ENCODE results near the gene GPR135.

GPR135 gene

GRCh38 chr14:59435101-59435500 lies 30.1 kb downstream of the GPR135 start:
- CTCF ChIA-PET, result interaction anchor here (1.8 kb wide), 1 partner anchor 9 kb away, joined by 5 read pairs; no protein-coding TSS in a partner anchor
- POLR2A ChIA-PET, result no interaction called here
- no peak for TF ChIP-seq SP1 (IDR thresholded peaks at IDR 0.05)
- no peak for DNase-seq (ENCODE audit: extremely low spot score)

GRCh38 chr14:59429790-59430189 lies 35.4 kb downstream of the GPR135 start:
- no peak for DNase-seq (ENCODE audit: extremely low spot score)
- POLR2A ChIA-PET, result no interaction called here
- TF ChIP-seq ELF4 (IDR thresholded peaks at IDR 0.05), result no peak
- TF ChIP-seq L3MBTL2 (conservative IDR thresholded peaks at IDR 0.05), result no peak
- no peak for TF ChIP-seq NFRKB (IDR thresholded peaks at IDR 0.05)
- no peak for TF ChIP-seq PKNOX1 (IDR thresholded peaks at IDR 0.05)
- TF ChIP-seq SUZ12 (IDR thresholded peaks at IDR 0.05), result no peak
- CTCF ChIA-PET, result no interaction called here

- ChIA-PET POLR2A (no interaction called here), CTCF (no interaction called here)
- no peak for DNase-seq (ENCODE audit: extremely low spot score)
- no peak for TF ChIP-seq SP1 (IDR thresholded peaks at IDR 0.05)
- TF ChIP-seq CTBP1 (IDR thresholded peaks at IDR 0.05; ENCODE audit: borderline replicate concordance), result no peak
- TF ChIP-seq NFRKB (IDR thresholded peaks at IDR 0.05), result no peak
- no peak for TF ChIP-seq FOXA1 (IDR thresholded peaks at IDR 0.05)
- TF ChIP-seq ZNF384 (IDR thresholded peaks at IDR 0.05), result no peak
- TF ChIP-seq PKNOX1 (IDR thresholded peaks at IDR 0.05), result no peak
- no peak for TF ChIP-seq SUZ12 (IDR thresholded peaks at IDR 0.05)
- TF ChIP-seq FOXM1 (IDR thresholded peaks at IDR 0.05; ENCODE audit: borderline replicate concordance), result no peak
These were observed 36.6 kb downstream of the GPR135 start for GRCh38 chr14:59428581-59429012.

GRCh38 chr14:59427653-59428580 lies 37.3 kb downstream of the GPR135 start:
- TF ChIP-seq BHLHE40 (IDR thresholded peaks at IDR 0.05; ENCODE audit: borderline replicate concordance) (no peak), SUZ12 (IDR thresholded peaks at IDR 0.05) (no peak), NFRKB (IDR thresholded peaks at IDR 0.05) (no peak), ZNF384 (IDR thresholded peaks at IDR 0.05) (no peak), FOXK2 (IDR thresholded peaks at IDR 0.05) (no peak), ARNT (IDR thresholded peaks at IDR 0.05) (no peak), FOXA1 (IDR thresholded peaks at IDR 0.05) (no peak)
- CTCF ChIA-PET, result interaction anchor here (0.6 kb wide), 1 partner anchor 16 kb away, joined by 5 read pairs; no protein-coding TSS in a partner anchor
- DNase-seq (ENCODE audit: extremely low spot score), result no peak
- POLR2A ChIA-PET, result no interaction called here

- POLR2A ChIA-PET, result no interaction called here
- TF ChIP-seq CTBP1 (IDR thresholded peaks at IDR 0.05; ENCODE audit: borderline replicate concordance), result no peak
- TF ChIP-seq BHLHE40 (IDR thresholded peaks at IDR 0.05; ENCODE audit: borderline replicate concordance), result no peak
- no peak for TF ChIP-seq SUZ12 (IDR thresholded peaks at IDR 0.05)
- no peak for TF ChIP-seq ZNF384 (IDR thresholded peaks at IDR 0.05)
- no peak for TF ChIP-seq ARNT (IDR thresholded peaks at IDR 0.05)
- TF ChIP-seq NFRKB (IDR thresholded peaks at IDR 0.05), result no peak
- TF ChIP-seq FOXA1 (IDR thresholded peaks at IDR 0.05), result no peak
- no peak for TF ChIP-seq FOXK2 (IDR thresholded peaks at IDR 0.05)
- TF ChIP-seq SP1 (IDR thresholded peaks at IDR 0.05), result no peak
- TF ChIP-seq L3MBTL2 (conservative IDR thresholded peaks at IDR 0.05), result no peak
- no peak for TF ChIP-seq PKNOX1 (IDR thresholded peaks at IDR 0.05)
- TF ChIP-seq HDGF (IDR thresholded peaks at IDR 0.05; ENCODE audit: borderline replicate concordance), result no peak
- no peak for TF ChIP-seq ELF4 (IDR thresholded peaks at IDR 0.05)
- no peak for DNase-seq (ENCODE audit: extremely low spot score)
- CTCF ChIA-PET, result no interaction called here
These were observed 39.8 kb downstream of the GPR135 start for GRCh38 chr14:59425322-59425935.

GRCh38 chr14:59424341-59425071 lies 40.7 kb downstream of the GPR135 start:
- ChIA-PET POLR2A (no interaction called here), CTCF (no interaction called here)
- TF ChIP-seq FOXM1 (IDR thresholded peaks at IDR 0.05; ENCODE audit: borderline replicate concordance) (no peak), SUZ12 (IDR thresholded peaks at IDR 0.05) (no peak), SP1 (IDR thresholded peaks at IDR 0.05) (no peak), FOXK2 (IDR thresholded peaks at IDR 0.05) (no peak), TARDBP (IDR thresholded peaks at IDR 0.05) (no peak), ELF4 (IDR thresholded peaks at IDR 0.05) (no peak), PKNOX1 (IDR thresholded peaks at IDR 0.05) (no peak)
- no peak for DNase-seq (ENCODE audit: extremely low spot score)
